A549 treated with CORT108297 at 1 μM for 4 hours (cell line): Measurements from ENCODE around the gene RAB7A. TPM values are rescaled to one million over a fixed set of nuclear protein-coding genes. Genes with fewer than 3 reads are reported as not detected.

Experiments
- total RNA-seq: library from RNA; stranded (reverse); fragments of 200-300 nt; extraction: Qiagen RNA extraction; gene quantifications from 5 replicates; pipeline ENCODE4 v1.2.3, GENCODE V29; 2022

The RAB7A gene
- total RNA-seq, result 166 to 183 TPM (median 173 TPM) in 5 replicates

GRCh38 chr3:128726023-128727016 is at the start of gene RAB7A:
Gene RAB7A (plus strand): TSS chr3:128726183. CDS start chr3:128795368, 69,185 bp downstream.

Other genes with a start within 250 kb of the RAB7A start
- 3.6 to 5.4 TPM (median 4.4 TPM) in 5 replicates for gene GATA2, start 233.0 kb upstream of the RAB7A start, total RNA-seq
- gene RPN1, start 75.4 kb upstream of the RAB7A start, total RNA-seq, result 155 to 180 TPM (median 162 TPM) in 5 replicates
- gene ACAD9, start 153.4 kb downstream of the RAB7A start, total RNA-seq, result 22.9 to 25.5 TPM (median 24.8 TPM) in 5 replicates